LoVo (cell line): Measurements from ENCODE around the gene RAI14.
"Not testable (repeated sequence)": the region's sequence is repeated elsewhere in the genome, so short reads cannot be mapped to it uniquely, and the experiment has no call there.

Source experiments
- DNase-seq: peaks from one replicate; pipeline ENCODE4 v3.0.0-alpha.2; 2016; ENCODE audit warnings: low spot score

RAI14 gene

GRCh38 chr5:34822956-34823715 is 167.0 kb downstream of the RAI14 start:
- DNase-seq, result no peak

GRCh38 chr5:34826347-34826746 is 170.2 kb downstream of the RAI14 start:
- DNase-seq, result no peak

- DNase-seq, result no peak
Measured at GRCh38 chr5:34827588-34828506, 171.7 kb downstream of the RAI14 start.

GRCh38 chr5:34830827-34831226 is 174.7 kb downstream of the RAI14 start:
- not testable (repeated sequence) for DNase-seq

GRCh38 chr5:34831303-34831702 is 175.2 kb downstream of the RAI14 start:
- DNase-seq, result no peak

GRCh38 chr5:34832568-34832967 is 176.4 kb downstream of the RAI14 start:
- DNase-seq, result no peak

- DNase-seq, result no peak
Measured at GRCh38 chr5:34833090-34833489, 177.0 kb downstream of the RAI14 start.

- no peak for DNase-seq
Measured at GRCh38 chr5:34833976-34834793, 178.1 kb downstream of the RAI14 start.

- no peak for DNase-seq
Measured at GRCh38 chr5:34834794-34835089, 178.6 kb downstream of the RAI14 start.

- no peak for DNase-seq
Measured at GRCh38 chr5:34835664-34836063, 179.5 kb downstream of the RAI14 start.

GRCh38 chr5:34838785-34839714 is 182.9 kb downstream of the RAI14 start, which contains the start of gene TTC23L:
TSS of gene TTC23L (plus strand) at chr5:34839164. CDS start at chr5:34840672, 1,508 bp downstream.
- peak; percentile 87 for DNase-seq

GRCh38 chr5:34841816-34842215 is 185.7 kb downstream of the RAI14 start:
- DNase-seq, result no peak

- no peak for DNase-seq
Measured at GRCh38 chr5:34842554-34842953, 186.4 kb downstream of the RAI14 start.

- DNase-seq, result no peak
Measured at GRCh38 chr5:34843497-34843896, 187.4 kb downstream of the RAI14 start.

GRCh38 chr5:34844106-34844505 is 188.0 kb downstream of the RAI14 start:
- DNase-seq, result no peak

- DNase-seq, result no peak
Measured at GRCh38 chr5:34844999-34845398, 188.9 kb downstream of the RAI14 start.

GRCh38 chr5:34847056-34847455 is 190.9 kb downstream of the RAI14 start:
- no peak for DNase-seq

- DNase-seq, result no peak
Measured at GRCh38 chr5:34847552-34847951, 191.4 kb downstream of the RAI14 start.

- no peak for DNase-seq
Measured at GRCh38 chr5:34848230-34848629, 192.1 kb downstream of the RAI14 start.

GRCh38 chr5:34849253-34849652 is 193.1 kb downstream of the RAI14 start:
- DNase-seq, result no peak

- DNase-seq, result no peak
Measured at GRCh38 chr5:34854459-34855174, 198.5 kb downstream of the RAI14 start.
